GM20431 (cell line): Measurements from ENCODE around the gene CDH4.

Experiments used
- in situ Hi-C: fragments of 300-500 bp; cut with MseI, MboI; formaldehyde crosslinking; loops from one replicate; pipeline ENCODE4 v1.15.0; 2020; ENCODE audit warnings: low sequenced_read_pairs; ENCODE audit not compliant: unreplicated experiment

Gene CDH4

GRCh38 chr20:61865353-61865752, 613.3 kb downstream of the CDH4 start:
- in situ Hi-C loops, result no loop called here

- in situ Hi-C loops, result no loop called here
Measured at GRCh38 chr20:61866165-61866564, 614.1 kb downstream of the CDH4 start.

- in situ Hi-C loops, result no loop called here
Measured at GRCh38 chr20:61868006-61868405, 615.9 kb downstream of the CDH4 start.

GRCh38 chr20:61868466-61869090, 616.5 kb downstream of the CDH4 start:
- in situ Hi-C loops, result no loop called here

- in situ Hi-C loops, result no loop called here
Measured at GRCh38 chr20:61869750-61870507, 617.9 kb downstream of the CDH4 start.

GRCh38 chr20:61871160-61871559, 619.1 kb downstream of the CDH4 start:
- in situ Hi-C loops, result no loop called here

- in situ Hi-C loops, result no loop called here
Measured at GRCh38 chr20:61871913-61872312, 619.9 kb downstream of the CDH4 start.

- in situ Hi-C loops, result no loop called here
Measured at GRCh38 chr20:61872371-61872900, 620.4 kb downstream of the CDH4 start.

GRCh38 chr20:61873651-61874420, 621.8 kb downstream of the CDH4 start:
- in situ Hi-C loops, result no loop called here

- in situ Hi-C loops, result loop anchor here (25.0 kb wide), 1 partner anchor 1812 kb away; no protein-coding TSS in a partner anchor
Measured at GRCh38 chr20:61874421-61875068, 622.5 kb downstream of the CDH4 start.

- in situ Hi-C loops, result loop anchor here (25.0 kb wide), 1 partner anchor 1813 kb away; no protein-coding TSS in a partner anchor
Measured at GRCh38 chr20:61875221-61875885, 623.3 kb downstream of the CDH4 start.

- in situ Hi-C loops, result loop anchor here (25.0 kb wide), 1 partner anchor 1814 kb away; no protein-coding TSS in a partner anchor
Measured at GRCh38 chr20:61875996-61876395, 623.9 kb downstream of the CDH4 start.

- in situ Hi-C loops, result loop anchor here (25.0 kb wide), 1 partner anchor 1815 kb away; no protein-coding TSS in a partner anchor
Measured at GRCh38 chr20:61876952-61877728, 625.1 kb downstream of the CDH4 start.

- in situ Hi-C loops, result loop anchor here (25.0 kb wide), 1 partner anchor 1816 kb away; no protein-coding TSS in a partner anchor
Measured at GRCh38 chr20:61877776-61878477, 625.9 kb downstream of the CDH4 start.

GRCh38 chr20:61878478-61879302, 626.6 kb downstream of the CDH4 start:
- in situ Hi-C loops, result loop anchor here (25.0 kb wide), 1 partner anchor 1816 kb away; no protein-coding TSS in a partner anchor

GRCh38 chr20:61879303-61879620, 627.2 kb downstream of the CDH4 start:
- in situ Hi-C loops, result loop anchor here (25.0 kb wide), 1 partner anchor 1817 kb away; no protein-coding TSS in a partner anchor

- in situ Hi-C loops, result loop anchor here (10.0 to 25.0 kb wide), 2 partner anchors 1665 to 1817 kb away; no protein-coding TSS in a partner anchor
Measured at GRCh38 chr20:61879694-61880093, 627.6 kb downstream of the CDH4 start.
